DMS53 treated with DMSO at 0.1 percent for 48 hours (cell line): ENCODE measurements around the gene MTREX.

ENCODE experiments used
- DNase-seq: peaks from one replicate; lab custom pipeline; 2025; ENCODE audit not compliant: unreplicated experiment; lab: John Stamatoyannopoulos, UW

MTREX gene

GRCh38 chr5:55324815-55325418 is 17.1 kb downstream of the MTREX start:
- DNase-seq = peak; percentile 33

- DNase-seq = no peak
Measured at GRCh38 chr5:55325621-55326020, 17.8 kb downstream of the MTREX start.

- DNase-seq = no peak
Measured at GRCh38 chr5:55327281-55327680, 19.5 kb downstream of the MTREX start.

- no peak for DNase-seq
Measured at GRCh38 chr5:55331321-55331720, 23.5 kb downstream of the MTREX start.

DNA sequence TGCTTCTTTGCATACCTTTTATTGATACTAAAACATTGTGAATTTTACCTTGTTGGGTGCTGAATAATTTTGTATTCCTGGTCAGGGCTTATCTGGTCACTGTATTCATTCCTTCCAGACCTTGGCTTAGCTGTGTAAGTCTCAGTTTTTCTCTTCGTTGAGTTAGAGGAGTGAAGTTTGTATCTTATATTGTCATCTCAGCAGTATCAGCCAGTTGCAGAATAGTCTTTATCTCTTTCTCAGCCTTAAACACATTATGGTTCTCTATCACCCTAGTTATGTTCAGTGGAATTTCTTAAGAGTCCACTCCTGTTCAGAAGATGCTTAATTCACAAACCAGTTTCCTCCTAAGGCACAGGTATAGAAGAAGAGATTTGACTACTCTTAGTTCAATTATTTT is 25.2 kb downstream of the MTREX start:
- DNase-seq = no peak

DNA sequence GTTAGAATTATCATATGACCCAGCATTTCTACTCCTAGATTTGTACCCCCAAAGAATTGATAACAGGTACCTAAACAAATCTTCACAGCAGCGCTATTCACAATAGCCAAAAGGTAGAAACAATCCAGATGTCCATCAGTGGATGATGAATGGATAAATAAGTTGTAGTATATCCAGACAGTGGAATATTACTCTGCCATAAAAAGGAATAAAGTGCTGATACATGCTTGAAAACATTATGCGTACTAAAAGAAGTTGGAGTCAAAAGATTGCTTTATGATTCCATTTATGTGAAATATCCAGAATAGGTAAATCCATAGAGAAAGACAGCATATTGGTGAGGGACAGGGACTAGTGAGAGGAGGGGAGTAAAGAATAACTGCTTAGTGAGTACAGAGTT is 26.0 kb downstream of the MTREX start:
- DNase-seq = no peak

DNA sequence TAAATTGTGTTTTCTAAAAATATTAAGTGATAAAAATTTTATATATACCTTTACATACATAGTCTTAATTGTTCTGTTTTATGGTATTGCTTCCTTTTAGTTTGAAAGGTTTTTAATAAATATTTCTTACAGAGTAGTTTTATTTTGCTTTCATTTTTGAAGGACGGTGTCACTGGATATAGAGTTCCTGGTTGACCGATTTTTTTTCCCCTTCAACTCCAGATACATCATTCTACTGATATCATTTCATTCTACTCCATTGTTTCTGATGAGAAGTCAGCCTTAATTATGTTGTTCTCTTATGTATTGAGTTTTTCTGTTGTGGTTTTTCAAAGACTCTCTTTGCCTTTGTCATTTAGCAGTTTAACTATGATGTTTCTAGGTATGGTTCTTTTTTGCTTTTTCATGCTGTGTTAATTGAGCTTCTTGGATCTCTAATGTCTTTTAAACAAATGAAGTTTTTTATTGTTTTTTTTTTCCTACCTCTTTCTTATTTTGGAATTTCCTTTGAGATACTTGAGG is 30.4 kb downstream of the MTREX start:
- no peak for DNase-seq

DNA sequence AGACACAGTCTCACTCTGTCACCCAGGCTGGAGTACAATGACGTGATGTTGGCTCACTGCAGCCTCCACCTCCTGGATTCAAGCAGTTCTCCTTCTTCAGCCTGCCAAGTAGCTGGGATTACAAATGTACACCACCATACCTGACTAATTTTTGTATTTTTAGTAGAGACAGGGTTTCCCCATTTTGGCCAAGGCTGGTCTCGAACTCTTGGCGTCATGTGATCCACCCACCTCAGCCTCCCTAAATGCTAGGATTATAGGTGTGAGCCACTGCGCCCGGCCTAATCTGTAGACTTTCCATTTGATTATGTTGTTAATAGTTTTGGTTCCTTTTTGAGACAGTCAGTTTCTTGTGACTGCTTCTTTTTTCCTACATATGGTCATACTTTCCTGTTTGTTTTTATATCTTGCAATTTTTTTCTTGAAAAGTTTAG is 31.0 kb downstream of the MTREX start:
- no peak for DNase-seq

DNA sequence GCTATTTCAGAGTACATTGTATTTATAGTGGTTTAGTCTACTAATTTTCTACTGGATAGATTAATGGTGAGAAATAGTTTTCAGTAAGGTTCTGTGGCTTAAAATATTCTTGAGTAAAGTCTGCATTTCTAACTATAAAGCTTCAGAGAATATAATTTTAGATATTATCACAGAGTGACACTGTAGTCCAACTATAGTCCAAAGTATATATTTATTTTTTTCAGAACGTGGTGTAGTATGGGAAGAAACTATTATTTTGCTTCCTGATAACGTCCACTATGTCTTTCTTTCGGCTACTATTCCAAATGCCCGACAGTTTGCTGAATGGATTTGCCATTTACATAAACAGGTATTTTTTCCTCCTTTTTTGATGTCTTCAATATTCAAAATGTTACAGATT is 35.3 kb downstream of the MTREX start:
- DNase-seq = no peak

GRCh38 chr5:55343609-55344008 is 35.8 kb downstream of the MTREX start:
- DNase-seq = no peak

DNA sequence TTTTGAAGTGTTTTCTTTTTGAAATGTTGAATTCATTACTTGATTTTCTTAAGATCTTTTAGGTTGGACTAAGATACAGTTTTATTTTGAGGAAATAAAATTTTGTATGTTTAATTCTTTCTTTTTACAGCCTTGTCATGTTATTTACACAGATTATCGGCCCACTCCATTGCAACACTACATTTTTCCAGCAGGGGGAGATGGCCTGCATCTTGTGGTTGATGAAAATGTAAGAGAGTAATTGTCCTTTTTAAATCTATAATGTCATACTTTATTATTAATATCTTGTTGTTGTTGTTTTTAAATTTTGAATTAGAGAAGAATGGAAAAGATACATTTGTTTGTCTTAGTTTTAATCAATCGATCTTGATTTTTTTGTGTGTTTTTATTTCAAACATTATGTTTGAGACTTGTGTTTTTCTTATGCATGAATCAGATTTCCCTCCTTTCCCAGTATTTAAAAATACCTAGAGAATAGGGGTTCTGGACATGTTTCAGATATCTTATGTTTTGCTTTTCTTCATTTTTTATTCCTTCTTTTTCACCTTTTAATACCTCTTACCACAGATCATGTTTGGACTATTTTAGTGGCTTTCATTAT is 36.7 kb downstream of the MTREX start:
- DNase-seq = peak; percentile 14

DNA sequence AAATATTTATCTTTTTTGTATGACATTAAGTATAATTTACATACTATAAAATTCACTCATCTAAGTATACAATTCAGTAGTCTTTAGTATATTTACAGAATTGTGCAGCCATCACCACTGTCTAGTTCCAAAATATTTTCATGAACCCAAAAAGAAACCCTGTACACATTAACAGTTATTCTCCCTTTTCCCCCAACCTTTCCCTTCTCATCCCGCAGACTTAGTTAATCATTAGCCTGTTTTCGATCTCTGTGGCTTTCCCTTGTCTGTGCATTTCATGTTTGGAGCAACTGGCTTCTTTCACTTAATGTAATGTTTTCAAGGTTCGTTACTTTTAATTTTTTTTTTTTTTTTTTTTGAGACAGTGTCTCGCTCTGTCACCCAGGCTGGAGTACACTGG is 37.5 kb downstream of the MTREX start:
- DNase-seq = no peak

GRCh38 chr5:55347786-55348185 is 40.0 kb downstream of the MTREX start:
- DNase-seq = no peak

GRCh38 chr5:55350754-55351153 is 43.0 kb downstream of the MTREX start:
- no peak for DNase-seq

- DNase-seq = no peak
Measured at GRCh38 chr5:55356896-55357295, 49.1 kb downstream of the MTREX start.

DNA sequence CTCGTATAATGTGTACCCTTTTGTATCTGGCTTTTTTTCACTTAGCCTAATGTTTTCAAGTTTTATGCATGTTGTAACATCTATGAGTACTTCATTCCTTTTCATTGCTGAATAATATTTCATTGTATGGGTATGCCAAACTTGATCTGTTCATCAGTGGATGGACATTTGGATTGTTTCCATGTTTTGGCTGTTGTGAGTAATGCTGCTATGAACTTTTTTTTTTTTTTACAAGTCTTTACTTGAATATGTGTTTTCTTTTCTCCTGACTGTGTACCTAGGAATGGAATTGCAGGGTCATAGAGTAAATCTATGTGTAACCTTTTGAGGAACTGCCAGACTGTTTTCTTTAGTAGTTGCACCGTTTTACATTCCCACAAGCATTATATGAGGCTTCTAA is 52.4 kb downstream of the MTREX start:
- DNase-seq = no peak

DNA sequence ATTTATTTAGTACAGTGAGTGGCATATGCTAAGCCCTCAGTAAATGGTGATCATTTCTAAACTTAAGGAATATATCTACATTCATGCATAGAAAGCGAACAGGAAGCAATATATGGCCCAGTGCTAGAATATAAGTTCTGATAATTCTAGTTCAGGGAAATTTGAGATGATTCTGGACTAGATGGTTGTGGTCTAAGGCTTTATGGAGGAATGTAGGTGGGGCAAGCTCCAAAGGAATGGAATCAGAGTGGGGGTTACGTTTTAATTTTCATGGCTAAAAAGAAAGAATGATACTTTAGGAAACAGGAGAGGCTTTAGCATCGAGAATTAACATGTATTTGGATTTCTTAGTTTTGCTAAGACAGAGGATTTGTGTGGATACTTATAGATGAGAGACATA is 56.1 kb downstream of the MTREX start:
- no peak for DNase-seq

- no peak for DNase-seq
Measured at GRCh38 chr5:55364537-55365055, 56.8 kb downstream of the MTREX start.

DNA sequence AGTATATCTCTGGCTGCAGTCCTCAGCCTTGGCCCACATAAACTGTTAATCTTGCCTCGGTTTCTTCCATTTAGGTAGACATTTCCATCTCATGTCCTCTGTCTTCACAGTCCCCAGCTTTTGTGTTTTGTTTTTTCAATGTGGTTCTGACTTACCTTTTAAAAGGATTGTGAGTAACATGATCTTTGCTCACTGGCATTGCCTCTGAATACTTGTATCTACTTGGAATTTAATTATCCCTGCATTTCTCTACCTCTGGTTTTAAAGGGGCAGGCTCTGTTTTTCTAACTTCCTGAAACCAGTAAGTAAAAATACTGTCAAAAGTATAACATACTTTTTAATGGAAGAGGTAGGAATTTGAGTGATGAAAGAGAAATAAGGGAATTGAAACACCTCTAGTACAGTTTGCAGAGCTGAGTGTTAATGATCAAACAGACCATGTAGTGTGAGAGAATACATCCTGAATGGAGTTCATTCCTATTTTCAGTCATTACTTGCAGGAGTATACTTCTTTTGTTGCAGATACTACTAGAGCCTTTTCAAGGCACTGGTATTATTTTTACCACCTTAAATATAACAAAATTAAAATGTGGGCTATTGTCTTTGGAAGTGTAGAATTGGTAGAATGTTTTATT is 62.6 kb downstream of the MTREX start:
- no peak for DNase-seq

DNA sequence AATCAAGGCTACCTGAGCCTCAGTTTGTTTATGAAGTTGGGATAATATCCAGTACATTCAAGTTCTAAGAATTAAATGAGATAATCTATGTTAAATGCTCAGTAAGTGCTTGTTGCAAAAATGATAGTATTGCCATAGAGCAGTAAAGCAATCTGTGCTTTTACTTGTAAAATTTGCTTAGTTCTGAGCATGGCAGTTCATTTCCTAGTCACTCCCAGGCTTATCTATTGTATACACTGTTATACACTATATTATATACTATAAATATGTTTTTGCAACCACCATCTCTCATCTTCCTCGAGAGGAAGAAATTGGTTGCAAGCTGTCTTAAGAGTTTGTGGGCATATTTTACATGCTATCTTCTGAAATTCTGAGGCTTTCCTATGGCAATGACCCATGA is 63.4 kb downstream of the MTREX start:
- DNase-seq = no peak

- no peak for DNase-seq
Measured at GRCh38 chr5:55372130-55372925, 64.5 kb downstream of the MTREX start.
